HG03520 (cell line): ENCODE results near the gene IQCH.

Experiments used
- ATAC-seq: cut with Tn5 transposase; IDR thresholded peaks from one replicate; pipeline ENCODE4 v1.9.1; 2021; ENCODE audit warnings: mild to moderate bottlenecking, moderate library complexity; ENCODE audit not compliant: unreplicated experiment

Gene IQCH

GRCh38 chr15:67254238-67255175, at the start of gene IQCH, which contains the start of gene AAGAB:
TSS of gene IQCH (plus strand) at chr15:67254786. CDS start at chr15:67254897, 111 bp downstream.
TSS of gene AAGAB (minus strand) at chr15:67254661. CDS start at chr15:67254631, 30 bp downstream.
- peak; percentile 92 for ATAC-seq

- no peak for ATAC-seq
These were observed 46.9 kb upstream of the IQCH start for GRCh38 chr15:67207555-67208207.

DNA sequence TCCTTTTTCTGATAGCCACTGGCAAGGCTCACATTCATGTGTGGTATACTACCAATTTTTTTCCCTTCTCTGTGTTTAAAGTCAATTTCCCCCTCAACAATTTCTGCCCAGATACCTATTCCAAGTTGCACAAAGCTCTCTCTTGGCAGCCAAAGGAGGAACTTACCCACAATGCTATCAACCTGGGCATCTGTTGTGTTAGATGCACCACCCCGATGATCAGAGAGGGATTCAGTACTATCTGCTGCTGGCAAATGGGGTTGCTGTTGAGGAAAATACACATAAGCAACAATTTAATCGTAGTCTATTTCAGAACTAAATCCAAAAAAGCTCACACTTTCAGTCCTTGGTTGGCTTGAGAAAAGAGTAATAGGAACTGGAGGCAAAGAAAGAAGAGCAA, 46.2 kb upstream of the IQCH start:
- ATAC-seq = no peak

GRCh38 chr15:67210555-67211168, 43.9 kb upstream of the IQCH start:
- ATAC-seq = no peak

GRCh38 chr15:67212684-67213367, 41.8 kb upstream of the IQCH start:
- ATAC-seq = no peak

DNA sequence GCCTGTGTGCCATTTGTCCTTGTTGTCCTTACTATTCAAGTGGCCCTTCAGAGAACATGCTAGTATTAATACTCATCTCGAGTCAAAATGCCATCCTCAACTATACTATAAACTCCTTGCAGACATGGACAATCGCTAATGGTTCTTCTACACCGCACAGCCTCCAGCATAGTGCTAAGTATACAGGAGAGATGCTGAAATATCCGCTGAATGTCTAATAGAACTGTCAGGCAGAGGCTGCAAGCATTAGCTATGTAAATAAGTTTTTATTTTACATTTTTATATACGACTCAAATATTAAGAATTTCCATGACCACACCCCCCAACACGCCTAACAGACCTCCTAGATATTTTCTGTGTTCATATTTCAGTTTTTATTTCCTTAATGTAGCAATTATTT, 39.5 kb upstream of the IQCH start:
- ATAC-seq = no peak

- ATAC-seq = no peak
These were observed 37.7 kb upstream of the IQCH start for GRCh38 chr15:67216859-67217258.

DNA sequence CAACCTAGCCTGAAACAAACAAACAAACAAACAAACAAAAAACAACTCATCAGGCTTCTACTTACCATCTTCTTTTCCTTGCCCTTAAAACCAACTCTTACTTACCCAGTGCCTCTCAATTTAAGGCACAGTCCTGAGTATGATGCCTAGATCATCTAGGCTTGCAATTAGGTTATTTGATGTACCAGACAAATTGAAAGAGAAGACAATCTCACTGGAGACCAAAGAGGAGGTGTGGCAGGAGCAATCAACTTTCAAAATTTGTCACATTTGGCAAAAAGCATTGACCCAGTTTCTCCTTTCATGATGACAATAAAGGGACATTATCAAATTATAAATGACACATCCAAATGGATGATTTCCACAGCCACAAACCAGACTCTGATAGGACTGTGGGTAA, 36.2 kb upstream of the IQCH start:
- no peak for ATAC-seq

GRCh38 chr15:67219288-67219687, 35.3 kb upstream of the IQCH start:
- no peak for ATAC-seq

- ATAC-seq = no peak
These were observed 29.7 kb upstream of the IQCH start for GRCh38 chr15:67224889-67225288.

GRCh38 chr15:67225336-67225735, 29.2 kb upstream of the IQCH start:
- ATAC-seq = no peak

- ATAC-seq = no peak
These were observed 27.2 kb upstream of the IQCH start for GRCh38 chr15:67227431-67227830.

- ATAC-seq = no peak
These were observed 26.7 kb upstream of the IQCH start for GRCh38 chr15:67227846-67228245.

DNA sequence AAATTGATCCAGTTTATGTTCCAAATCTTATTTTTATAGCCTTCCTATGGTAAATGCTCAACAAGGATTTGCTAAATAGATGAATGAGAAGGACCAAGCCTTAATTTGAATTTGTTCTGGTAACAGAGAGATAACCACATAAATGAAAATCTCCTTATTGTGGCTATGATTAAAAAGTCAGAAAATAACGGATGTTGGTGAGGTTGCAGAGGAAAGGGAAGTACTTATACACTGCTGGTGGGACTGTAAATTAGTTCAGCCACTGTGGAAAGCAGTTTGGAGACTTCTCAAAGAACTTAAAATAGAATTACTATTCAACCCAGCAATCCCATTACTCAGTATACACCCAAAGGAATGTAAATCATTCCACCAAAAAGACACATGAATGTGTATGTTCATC, 26.3 kb upstream of the IQCH start:
- no peak for ATAC-seq

DNA sequence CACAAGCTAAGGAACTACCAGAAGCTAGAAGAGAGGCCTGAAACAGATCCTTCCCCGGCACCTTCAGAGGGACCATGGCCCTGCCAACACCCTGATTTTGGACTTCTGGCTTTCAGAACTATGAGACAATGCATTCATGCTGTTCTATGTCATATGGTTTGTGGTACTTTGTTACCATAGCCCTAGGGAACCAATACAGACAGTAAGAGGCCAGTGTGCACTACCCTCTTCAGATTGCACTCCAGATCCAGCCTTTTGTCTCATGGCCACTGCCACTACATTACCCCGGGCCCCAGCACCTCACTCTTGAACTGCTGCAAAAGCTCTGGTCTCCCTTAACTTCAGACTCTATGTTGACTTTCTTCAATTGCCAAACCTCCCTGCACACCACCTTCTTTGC, 24.1 kb upstream of the IQCH start:
- ATAC-seq = no peak

DNA sequence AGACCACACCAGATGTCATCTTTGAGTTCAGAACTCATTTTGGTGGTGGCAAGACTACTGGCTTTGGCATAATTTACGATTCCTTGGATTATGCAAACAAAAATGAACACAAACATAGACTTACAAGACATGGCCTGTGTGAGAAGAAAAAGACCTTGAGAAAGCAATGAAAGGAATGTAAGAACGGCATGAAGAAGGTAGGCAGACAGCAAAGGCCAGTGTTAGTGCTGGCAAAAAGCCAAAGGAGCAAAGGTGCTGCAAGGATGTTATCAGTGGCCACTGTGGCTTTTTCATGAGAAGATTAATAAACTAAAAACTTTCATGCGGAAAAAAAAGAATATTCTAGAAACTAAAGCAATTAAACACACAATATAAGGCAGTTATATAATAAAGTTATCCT, 22.0 kb upstream of the IQCH start:
- ATAC-seq = no peak

DNA sequence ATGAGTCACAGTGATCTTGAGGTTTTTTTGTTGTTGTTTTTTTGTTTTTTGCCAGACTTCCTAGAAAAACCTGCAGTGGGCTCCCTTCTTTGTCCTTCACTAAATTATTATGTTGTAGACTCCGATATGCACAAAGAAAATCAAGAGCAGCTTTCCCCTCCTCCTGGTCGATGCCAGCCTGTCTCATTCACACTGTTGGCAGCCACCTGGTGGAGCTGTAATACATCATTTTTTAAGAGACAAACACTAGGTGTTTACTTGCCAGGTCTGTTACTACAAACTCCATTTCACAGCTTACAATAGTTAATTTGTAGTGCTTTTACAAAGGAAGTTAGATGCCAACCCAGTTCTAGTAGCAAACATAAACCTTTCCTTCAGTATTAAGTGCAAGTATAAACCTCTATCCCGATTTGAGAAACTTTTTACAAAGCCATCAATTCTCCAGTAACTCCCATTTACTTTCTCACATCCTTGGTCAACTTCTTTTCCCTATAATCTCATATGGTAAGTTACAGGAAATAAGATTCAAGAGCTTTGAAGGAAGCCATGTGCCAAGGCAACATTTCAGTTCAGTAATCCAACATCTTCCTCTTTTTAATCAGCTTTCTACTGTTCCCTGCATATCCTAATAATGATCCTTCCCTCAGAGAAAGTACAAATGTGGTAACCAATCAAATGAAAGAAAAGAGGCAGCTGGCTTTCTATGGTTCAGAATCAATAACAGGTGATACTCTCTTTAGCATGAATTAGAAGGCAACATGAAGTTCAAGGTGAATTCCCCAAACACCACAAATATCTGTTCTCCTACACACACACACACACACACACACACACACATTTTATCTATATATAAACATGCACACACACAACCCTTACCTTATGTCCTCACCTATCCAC, 14.1 kb upstream of the IQCH start:
- no peak for ATAC-seq

DNA sequence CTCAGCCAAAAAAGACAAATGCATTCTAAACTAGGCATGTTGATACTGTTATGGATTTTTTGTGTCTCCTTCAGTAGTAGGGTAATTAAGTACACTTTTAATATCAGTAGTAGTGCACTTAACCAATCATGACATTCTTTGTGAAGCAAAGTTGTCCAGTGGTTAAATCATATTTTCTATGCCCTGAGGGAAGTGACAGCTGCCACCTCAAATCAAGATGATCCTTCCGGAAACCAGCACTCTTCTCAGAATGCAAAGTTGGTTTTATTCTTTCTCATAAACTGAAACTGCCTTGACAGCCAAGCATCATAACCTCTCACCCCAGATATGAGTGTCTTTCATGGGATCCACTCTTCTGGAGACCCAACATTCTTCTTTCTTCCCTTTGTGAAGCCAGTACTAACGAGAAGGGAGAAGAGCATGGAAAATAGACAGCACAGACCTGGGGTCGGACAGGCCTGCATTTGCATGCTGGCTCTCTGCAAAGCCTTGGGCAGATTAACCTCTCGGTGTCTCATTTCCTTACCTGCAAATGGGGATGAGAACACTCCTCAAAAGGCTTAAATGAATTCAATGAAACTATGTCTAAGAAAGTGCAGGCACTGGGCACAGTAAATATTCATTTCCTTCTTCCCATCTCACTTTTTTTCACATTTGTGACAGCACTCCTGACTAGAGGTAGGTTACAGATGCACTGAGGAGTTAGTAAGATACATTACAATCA, 13.3 kb upstream of the IQCH start:
- peak; percentile 83 for ATAC-seq

GRCh38 chr15:67242708-67243111, 11.9 kb upstream of the IQCH start:
- no peak for ATAC-seq
